M059J (cell line): ENCODE data around the gene DPP6. TPM values are rescaled to one million over a fixed set of nuclear protein-coding genes. Genes with fewer than 3 reads are reported as not detected.

Experiments used
- DNase-seq: peaks from one replicate; pipeline ENCODE4 v3.0.0-alpha.2; 2012; ENCODE audit warnings: low read depth
- total RNA-seq: library from RNA; depleted of rRNA; stranded (reverse); fragments of >200 nt; shearing (Covaris generic); gene quantifications from 2 replicates; pipeline ENCODE4 v1.2.3, GENCODE V29; 2014

DPP6 gene
- total RNA-seq, 1 experiment from 2014 or later, result not detected

DNA sequence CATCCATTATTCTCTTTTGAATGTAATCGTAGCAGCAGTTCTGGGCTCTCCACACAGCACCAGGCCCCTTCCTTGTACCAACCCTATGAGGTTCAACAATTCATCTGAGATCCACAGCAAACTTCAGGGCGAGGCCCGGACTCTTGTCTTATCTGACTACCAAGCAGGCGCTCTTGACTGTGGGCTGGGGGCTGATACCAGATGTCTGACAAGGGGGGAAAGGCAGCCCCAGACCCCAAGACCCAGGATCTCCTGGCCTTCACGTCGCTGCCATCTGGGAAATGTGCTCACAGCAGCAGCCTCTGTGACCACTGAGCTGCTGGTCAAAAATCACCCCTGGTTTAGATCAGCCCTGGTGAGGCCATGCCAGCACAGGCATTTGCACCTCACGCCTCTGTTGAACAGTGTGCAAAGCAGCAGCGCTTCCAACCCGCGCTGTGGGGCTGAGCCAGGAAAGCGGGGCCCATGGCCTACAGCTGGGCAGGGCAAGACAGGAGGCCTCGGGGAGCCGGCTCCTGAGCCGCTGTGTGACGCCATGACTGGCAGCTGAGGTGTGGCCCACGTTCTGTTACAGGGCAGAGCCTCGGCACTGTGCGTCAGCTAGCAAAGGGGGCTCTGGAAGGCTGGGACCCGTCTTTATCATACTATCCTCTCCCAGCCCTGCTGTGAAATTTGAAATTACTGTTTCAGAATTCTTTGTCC lies 806.8 kb downstream of the DPP6 start:
- DNase-seq, result no peak

DNA sequence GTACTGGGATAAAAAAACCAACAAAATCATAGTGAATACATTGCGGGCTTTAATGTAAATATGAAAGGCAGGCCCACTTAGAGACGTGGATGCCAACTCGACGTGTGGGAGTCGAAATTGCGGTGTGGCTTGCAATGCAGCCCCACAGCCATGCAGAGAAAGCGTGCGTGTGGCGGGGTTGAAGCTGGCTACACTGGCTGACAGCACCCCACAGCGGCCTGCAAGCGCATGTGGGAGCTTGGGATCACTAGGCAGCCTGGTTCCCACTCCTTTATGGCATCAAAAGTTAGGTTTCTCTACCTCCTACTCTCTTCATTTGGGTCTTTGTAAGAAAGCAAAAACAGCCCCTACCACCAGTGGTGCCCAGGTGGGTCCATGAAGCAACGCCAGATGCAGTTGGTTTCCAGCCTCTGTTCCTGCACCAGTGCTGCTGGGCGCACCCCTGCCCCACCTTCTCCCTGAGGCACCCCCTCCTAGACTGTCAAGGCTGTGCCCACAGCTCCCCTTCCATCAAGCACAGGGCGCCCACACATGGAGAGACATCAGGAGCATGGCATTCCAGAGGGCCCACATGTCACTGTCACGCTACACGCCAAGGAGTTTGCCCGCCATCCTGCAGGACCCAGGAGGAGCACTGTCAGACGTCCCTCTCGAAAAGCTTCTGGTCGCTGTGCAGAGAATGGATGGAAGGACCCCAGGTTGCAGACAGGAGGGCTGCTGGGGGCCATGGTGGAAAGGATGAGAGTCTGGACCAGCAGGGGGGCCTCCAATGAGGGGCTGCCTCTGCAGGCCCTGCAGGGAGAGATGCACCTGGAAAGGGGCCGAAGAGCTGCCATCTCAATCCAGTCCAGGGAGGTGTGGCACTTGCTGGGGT lies 807.8 kb downstream of the DPP6 start:
- DNase-seq, result no peak

DNA sequence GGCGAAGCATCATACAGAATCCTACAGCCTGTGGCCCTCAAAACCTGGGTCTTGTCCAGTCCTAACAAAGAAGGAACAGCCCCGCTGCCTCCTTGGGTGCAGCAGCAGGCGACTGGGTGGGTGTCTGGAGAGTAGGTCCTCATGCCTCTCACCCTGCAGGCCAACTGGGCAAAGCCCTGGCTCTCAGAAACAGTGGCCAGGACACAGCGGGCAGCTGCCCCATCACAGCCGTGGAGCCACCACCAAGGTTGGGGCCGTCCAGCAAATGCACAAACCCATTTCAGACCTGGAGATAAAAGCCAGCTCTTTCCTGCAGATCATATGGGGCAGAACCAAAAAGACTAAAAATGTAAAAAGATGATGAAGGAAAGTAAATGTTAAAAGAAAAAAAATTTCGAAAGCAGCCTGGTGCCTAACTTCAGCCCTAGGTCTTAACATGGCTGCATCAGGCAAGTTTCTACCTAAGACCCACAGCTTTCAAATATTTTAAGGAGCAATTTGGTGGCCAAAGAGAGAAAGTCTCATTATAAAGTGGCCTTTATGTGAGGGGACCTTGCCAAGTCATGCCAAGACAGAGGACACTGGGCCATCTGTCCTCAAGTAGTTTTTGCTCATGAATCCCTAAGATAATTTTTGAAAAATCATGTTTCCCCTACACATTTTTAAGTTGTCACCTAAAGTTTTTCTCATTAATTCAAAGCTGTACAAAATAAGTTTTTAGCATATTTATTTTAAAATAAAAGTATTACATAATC lies 808.6 kb downstream of the DPP6 start:
- no peak for DNase-seq

DNA sequence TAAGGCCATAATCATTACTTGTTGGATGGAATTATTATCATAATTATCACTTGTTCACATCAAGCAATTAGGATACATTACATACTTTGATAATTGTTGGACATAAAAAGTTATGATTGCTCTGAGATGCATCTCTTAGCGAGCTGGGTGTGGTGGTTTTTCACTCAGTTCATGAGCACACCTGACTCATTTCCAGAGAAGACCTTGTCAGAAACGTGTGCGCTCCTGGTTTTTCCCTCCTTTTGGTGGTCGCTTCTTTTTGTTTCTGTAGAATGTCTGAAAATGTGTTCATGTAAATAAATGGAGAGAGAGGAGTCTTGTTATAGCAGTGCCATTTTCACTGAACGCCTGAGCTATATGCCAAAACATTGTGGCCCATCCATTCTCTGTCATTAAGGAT lies 809.4 kb downstream of the DPP6 start:
- DNase-seq, result no peak

DNA sequence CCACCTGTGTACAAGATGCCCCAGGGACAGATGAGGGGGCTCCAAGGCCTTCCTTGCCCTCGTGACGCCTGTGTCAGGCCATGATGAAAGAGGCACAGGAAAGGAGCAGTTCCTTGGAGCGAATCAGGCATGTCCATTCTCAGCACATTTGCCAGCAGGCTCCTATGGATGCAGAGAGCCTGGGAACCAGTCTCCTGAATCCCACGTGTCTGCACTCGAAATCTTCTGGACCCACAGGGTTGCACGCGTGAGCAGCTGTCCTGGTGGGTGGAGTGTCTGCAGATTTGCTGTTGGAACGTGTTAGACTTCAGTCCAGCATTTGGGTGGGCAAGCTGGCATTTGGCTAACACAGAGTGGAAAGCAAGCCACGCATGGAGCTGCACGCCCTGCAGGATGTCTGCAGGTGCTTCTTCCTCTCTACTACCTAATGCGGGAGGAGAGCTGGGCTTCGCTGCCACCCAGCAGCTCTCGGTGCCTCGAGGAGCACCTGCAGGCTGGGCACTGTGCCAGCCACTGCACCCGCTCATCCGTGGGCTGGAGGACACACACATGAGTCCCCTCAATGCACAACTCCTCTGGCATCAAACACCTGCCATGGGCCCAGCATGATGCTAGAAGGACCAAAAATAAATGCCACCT lies 810.1 kb downstream of the DPP6 start:
- no peak for DNase-seq

DNA sequence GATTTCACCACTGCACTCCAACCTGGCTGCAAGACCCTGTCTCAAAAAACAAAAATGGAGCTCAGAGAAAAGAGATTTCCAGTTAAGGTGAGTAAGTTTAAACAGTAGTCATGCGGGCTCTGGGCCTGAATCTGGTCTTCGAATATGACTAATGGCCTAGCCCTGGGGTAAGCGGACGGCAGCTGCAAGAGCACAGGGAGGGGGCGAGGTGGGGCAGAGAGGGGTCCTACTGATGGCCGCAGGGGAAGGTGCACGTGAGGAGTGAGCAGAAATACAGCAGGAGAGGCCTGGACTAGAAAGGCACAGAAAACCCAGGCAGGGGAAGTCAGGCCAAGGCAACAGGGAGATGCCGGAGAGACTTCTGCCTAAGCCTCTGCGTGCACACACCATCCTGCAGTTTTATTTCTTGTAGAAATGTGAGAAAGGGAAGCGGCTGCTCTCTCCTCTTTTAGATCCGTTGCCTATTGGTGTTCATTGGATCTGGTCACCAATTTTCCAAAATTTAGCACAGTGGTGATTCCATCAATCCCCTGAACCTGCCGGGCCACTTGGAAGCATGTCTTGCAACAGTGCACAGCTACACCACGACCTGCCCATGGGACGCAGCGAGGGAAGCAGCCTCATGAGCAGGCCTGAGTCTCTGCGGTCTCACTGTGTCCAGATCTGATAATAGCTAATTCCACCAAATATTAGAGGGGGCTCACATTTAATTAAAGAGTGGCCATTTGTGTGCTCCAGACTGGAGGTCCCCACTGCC lies 811.7 kb downstream of the DPP6 start:
- DNase-seq, result no peak

DNA sequence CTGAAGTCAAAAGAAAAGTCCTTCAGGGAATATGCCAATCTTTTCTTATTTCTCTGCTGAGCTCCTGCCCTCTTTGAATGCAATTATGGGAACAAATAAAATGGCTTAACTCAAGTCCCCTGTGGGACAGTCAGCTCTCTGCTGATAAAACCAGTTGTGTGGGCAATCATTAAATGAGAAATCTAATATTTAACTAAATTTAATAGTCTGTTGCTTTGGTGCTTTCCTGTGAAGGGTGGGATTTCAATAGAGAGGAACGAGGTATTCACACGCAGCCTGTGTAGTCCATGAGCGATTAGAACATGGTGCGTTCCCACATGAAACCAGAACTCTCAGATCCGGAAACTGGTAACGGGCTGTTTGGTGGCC lies 812.3 kb downstream of the DPP6 start:
- DNase-seq, result no peak

DNA sequence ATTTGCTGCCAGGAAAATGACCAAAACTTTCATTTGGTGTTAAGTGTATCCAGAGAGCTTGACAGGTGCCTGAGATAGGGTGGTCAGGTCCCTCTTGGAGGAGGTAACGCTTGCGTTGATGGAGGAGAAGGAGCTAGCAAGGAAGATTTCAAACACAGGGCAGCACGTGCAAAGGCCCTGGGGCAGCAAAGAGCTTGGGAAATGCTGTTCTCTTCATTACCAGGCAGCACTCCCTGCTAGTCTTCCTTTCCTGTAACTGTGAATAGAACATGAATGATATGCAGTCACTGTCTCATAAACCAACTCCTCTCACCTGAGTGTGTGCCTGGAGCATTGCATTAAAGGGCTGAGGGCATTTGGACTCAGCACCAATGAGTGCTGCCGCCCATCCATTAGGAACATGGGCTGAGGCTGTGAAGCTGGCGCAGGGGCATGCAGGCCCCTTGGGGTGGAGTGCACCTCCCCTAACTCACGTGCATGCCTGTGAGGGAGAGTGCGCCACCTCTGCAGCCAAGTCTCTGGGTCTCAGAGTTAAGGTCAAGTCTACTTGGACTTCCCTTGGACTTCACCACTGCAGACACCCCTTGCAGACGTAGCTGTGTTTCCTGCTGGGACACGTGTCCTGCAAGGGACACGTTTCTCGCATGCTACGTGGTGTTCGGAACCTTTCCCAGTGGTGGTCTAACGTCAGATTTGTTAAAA lies 813.9 kb downstream of the DPP6 start:
- no peak for DNase-seq

DNA sequence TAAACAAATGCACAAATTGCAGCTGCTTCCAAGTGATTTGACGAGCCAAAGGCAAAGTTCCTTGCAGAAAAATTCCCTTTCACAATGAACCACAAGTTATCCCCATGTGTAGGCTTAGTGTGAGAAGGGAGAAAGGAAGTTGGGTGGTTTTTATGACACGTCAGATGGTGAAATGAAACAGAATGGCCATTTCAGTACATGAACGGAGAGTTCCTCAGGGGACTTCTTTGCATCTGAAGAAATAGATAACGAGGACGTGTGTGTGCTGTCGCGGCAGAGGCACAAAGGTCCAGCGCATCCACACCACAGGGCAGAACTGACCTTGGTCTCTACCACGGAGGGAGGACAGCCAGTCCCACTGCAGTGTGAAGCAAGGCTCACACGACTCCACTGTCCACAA lies 814.9 kb downstream of the DPP6 start:
- DNase-seq, result no peak

DNA sequence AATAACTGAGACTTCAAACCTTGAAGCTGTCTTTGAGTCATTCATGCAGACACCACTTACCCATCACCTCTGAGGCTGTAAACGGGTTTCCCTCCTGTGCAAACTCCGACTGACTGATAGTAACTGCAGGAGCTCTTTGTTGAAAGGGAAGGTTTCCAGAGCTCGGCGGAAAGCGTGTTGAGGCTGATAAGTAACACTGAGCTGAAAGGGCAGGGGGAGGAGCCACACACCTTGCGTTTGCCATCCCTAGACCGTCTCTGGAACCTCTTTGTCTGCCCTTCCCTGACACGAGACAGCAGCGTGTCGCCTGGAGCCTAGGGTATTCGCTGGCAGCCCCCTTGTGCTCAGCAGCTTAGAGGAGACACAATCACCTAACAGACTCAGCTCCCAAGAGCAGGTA lies 816.7 kb downstream of the DPP6 start:
- DNase-seq, result no peak

DNA sequence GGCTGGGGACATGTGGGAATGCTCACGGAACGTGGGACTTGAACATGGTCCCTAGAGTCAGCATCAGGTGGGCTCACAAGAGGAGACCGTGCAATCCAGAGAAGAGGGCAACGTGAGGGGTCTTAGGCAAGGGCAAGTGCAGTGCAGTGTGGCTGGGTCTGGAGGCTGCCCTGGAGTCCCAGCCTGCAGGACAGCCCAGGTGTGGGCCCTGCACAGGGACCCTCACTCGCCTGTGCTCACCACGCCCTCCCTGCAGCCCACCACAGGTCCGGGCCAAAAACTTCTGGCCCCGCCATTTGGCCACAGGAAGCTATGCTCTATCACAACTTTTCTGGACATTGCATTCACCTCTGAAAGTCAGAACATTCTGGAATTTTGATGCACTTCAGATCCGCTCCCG lies 817.2 kb downstream of the DPP6 start:
- DNase-seq, result no peak

DNA sequence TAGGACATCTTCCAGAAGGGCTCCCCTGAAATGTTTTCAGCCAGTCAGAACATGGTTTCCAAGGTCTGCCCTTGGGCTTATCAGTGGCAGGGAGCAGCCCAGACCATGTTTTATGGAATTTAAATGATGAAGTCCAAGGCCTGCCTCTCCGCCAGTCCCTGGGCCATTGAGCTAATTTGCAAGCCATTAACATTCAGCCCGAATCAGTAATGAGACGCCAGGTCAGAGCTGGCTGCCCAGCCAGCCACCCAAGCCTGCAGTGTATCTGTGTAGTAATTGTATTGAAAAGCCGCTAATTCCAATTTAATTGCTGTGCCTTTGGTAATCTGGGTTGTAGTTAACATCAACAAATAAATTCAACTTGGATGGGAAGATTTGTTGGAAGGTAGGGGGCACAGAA lies 819.3 kb downstream of the DPP6 start:
- DNase-seq, result no peak

DNA sequence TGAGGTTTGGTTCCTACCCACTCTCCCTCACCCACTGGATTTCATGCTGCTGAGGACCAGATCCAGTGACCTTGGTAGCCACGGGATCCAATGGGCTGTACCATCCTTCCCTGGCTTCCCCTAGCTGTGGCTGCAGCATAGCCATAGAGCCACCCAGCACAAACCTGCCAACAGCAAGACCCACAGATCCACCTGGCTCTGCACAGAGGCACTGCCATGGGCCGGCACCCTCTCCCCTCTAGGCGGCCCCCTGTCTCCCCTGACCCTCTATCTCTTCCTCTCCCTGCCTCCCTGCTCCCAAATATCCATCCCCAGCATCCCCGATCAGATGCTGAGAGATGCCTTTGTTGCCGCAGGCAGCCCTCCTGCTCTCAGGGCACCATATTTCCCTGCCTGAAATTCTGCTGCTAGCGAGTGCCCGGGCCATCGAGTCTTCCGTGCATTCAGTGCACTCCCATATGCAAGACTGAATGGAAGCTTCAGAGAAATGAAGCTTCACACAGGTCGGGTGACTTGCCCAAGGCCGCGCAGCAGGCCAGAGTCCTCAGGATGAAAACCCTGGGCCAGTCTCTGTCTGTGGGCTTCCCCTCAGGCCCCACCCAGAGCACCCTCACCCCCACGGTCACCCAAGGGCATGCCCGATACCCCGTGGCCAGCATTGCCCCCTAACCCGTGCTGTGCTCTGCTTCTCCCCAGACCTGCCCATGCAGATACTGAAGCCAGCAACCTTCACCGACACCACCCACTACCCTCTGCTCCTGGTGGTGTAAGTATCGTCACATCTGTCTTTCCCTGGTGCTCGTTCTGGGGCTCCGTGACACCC lies 819.9 kb downstream of the DPP6 start:
- no peak for DNase-seq

DNA sequence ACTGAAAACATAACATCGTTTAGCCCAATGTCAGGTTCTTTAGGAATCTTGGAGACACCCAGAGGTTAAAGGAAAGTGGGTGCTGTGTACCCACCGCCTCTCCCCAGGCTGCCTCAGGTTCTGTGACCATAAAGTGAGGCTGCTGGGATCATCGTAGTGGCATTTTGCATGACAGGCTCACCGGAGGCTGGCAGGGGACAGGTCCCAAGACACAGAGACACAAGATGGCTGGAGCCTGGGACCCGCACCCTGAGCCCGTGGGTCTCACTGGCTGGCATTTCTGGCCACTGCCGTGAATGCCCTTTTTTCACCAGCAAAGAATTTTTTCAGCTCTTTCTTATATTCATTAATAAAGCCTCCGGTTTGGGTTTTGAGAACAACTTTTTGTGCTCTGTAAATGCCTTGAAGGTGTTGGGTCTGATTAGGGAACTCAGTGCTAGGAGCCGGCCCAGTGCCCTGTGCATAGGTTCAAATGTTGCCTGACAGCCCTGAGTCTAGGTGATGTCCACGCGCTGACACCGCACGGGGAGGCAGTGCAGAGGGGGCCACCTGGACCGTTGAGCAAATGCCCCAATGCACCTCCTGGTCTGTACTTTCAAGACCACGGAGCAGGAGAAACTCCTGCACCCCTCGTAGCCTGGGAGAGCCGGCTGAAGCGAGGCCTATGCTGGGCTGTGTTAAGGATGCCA lies 820.8 kb downstream of the DPP6 start:
- DNase-seq, result no peak

DNA sequence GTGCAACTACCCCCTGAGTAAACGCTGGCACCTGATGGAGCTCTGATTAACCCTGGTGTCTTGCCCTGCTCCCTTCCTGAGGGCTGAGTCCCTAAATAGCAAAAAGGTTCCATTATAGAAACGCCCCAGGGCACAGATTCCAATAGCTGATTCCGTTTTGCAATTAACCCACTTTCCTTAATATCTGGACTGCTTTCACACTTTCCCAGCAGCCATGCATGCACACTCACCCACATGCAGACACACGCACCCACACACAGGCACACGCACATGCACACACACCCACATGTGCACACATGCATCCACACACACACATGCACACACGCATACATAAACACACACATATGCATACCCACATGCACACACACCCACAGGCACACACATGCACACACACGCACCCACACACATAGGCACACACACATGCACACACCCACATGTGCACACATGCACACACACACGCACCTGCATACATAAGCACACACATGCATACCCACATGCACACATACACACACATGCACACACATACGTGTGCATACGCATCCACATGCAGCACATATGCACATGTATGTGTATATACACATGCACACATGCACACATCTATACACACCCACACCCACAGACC lies 821.4 kb downstream of the DPP6 start:
- DNase-seq, result no peak

DNA sequence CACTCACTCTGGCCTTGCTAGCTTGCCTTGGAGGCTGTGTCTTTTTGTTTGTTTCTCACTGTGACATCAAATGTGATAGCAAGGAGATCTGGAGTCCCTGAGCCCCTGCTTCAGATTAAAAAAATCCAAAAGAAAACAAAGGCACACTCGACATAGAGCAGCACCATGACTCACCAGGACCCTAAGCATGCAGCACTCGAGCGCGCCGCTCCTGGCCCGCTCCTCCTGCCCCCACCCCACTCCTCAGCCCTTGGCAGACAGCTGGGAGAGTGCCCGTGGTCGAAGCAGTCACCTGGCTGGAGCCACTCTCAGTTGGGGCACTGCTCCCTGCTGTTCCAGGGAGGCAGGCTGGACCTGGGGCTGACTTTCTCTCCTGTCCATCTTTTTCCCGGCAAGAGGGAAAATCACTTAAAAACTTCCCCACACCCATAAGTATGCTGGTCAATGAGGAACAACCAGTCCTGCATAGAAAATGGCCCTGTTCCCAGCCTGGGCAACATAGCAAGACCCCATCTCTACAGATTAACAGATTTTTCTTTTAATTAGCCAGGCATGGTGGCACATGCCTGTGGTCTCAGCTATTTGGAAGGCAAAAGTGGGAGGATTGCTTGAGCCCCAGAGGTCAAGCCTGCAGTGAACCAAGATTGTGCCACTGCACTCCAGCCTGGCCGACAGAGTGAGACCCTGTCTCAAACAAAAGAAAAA lies 822.4 kb downstream of the DPP6 start:
- DNase-seq, result no peak

DNA sequence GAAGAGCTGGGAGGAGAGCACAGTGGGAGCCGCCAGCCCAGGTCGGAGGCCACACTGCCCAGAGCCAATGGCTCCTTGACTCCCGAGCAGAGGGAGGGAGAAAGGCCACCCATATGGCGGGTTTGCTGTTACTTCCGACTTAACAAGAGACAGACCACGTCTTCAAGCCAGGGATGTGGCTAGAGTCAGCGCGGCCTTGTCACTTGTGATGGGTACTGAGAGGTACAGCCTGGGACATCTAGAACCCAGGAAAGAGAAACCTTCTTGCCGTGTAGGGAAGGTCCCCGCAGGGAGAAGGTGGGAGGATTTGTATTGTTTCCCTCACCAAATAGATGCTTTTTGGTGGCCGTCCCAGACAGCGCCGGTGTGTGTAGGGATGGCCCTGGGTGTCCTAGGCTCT lies 823.1 kb downstream of the DPP6 start:
- DNase-seq, result no peak

DNA sequence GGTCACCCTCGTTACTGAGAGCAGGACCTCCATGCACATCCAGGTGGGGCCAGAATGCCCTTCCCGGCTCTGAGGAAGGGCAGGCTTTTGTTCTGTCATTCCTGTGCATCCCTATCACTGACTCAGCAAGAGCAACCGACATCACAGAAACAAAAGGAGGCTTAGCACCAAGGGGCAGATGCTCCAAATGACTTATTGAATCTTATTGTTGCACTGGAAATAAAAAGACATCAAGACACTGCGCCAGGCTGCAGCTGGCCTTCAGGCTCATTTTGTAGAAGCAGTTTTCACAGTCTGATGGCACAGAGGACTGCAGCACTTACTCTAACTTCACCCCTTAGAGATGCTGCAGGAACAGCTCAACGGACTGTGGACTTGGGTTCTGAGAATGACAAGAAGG lies 824.3 kb downstream of the DPP6 start:
- no peak for DNase-seq
